RWPE1 (cell line): Measurements from ENCODE around the gene NOX5.

Experiments used
- CTCF ChIA-PET: fragments of 350-600 bp; sonication (Branson Sonifier 250); formaldehyde crosslinking; extraction: SDS; loops from one replicate; lab custom pipeline; 2021; lab: Yijun Ruan, JAX
- POLR2A ChIA-PET: fragments of 400-600 bp; formaldehyde crosslinking; extraction: SDS; loops from one replicate; lab custom pipeline; 2020; ENCODE audit warnings: antibody characterized with exemption; ENCODE audit not compliant: low non-redundant PET; lab: Yijun Ruan, JAX
- DNase-seq: peaks from one replicate; pipeline ENCODE4 v3.0.0; 2012; ENCODE audit warnings: low spot score
- H3K27ac ChIP-seq: fragments of 450-650 bp; 2 replicates; pipeline ENCODE4 v1.5.1; 2017
- CTCF ChIP-seq: fragments of 450-650 bp; conservative IDR thresholded peaks from 2 replicates; pipeline ENCODE4 v1.5.1; 2017; ENCODE audit warnings: low read depth, mild to moderate bottlenecking

The NOX5 gene

DNA sequence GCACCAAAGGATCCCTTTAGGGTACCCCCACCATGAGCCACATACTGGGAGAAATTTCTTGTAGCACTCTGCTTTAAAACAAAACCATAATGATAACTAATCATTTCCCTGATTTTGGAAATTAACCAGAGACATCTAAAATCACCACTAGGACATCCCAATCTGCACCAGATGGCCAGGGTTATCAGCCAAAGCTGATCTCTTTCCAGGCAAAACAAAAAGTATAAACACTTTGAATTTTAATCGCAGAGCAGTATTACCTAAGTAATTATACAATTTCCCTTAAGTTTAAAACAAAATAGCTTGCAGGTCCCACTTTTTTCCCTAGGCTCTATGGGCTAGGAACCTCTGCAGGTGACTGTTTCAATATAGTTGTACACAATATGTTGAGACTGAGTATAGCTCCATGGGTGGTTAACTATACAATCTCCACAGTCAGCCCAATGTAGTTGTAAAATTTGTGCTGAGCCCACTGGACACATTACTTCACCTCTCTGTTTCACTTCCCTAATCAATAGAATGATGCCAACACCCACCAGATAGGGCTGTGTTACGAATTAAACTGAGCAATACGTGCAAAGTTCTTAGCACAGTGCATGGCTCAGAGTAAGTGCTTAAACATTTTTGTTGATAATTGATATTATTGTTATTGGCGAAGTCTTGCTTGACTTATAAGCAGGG is 629 bp upstream of the NOX5 start:
- ChIA-PET POLR2A (no interaction called here), CTCF (no interaction called here)
- DNase-seq, result no peak
- no peak for TF ChIP-seq CTCF
- H3K27ac ChIP-seq, result no peak overlapping the region

DNA sequence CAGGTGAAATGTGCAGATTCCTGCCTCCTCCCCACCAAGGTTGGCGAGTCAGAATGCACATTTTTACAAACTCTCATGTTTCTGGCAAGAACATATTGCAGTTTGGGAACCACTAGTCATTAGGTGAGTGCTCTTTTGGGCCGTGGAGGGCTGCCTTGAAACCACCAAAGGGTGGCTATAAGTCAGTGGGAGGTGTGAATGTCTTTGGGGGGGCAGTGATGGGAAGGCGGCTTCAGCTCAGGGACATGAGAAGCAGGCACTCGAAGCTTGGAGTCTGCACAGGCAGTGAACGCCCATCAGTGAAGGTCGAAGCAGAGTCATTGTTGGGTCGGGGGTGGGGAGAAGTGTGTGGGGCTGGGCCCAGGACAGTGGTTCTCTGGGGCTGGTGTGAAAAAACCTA is 1.1 kb downstream of the NOX5 start:
- H3K27ac ChIP-seq, result no peak overlapping the region
- no peak for DNase-seq
- POLR2A ChIA-PET, result no interaction called here
- TF ChIP-seq CTCF, result no peak
- CTCF ChIA-PET, result no interaction called here

- DNase-seq, result no peak
- ChIA-PET POLR2A (no interaction called here), CTCF (no interaction called here)
- H3K27ac ChIP-seq, result no peak overlapping the region
- TF ChIP-seq CTCF, result no peak
These were observed 1.6 kb downstream of the NOX5 start for GRCh38 chr15:69016021-69016595.

DNA sequence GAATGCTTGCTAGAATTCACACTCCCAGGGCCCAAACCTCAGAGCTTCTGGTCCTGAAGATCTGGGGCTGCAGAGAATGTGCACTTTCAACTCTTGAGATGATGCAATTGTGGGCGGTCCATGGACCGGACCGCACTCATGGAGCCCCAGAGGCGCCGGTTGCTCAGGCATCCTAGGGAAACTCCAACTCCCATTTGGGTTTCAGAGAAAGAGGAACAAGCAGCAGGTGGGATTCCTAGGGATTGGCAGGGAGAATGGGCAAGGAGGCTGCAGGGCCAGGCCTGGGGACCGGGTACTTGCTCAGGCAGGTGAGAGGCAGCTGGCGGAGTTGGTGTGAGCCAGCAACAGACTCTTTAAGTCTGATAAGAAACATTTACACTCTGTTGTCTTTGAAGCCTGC is 3.5 kb downstream of the NOX5 start:
- no peak overlapping the region for H3K27ac ChIP-seq
- POLR2A ChIA-PET, result no interaction called here
- TF ChIP-seq CTCF, result no peak
- DNase-seq, result no peak
- CTCF ChIA-PET, result no interaction called here

GRCh38 chr15:69018951-69019350 is 4.5 kb downstream of the NOX5 start:
- POLR2A ChIA-PET, result no interaction called here
- TF ChIP-seq CTCF, result no peak
- CTCF ChIA-PET, result no interaction called here
- no peak overlapping the region for H3K27ac ChIP-seq
- DNase-seq, result no peak

- CTCF ChIA-PET, result interaction anchor here (0.7 kb wide), 1 partner anchor 12 kb away, joined by 4 read pairs; no protein-coding TSS in a partner anchor
- POLR2A ChIA-PET, result no interaction called here
- TF ChIP-seq CTCF, result no peak
- H3K27ac ChIP-seq, result no peak overlapping the region
- DNase-seq, result no peak
These were observed 7.4 kb downstream of the NOX5 start for GRCh38 chr15:69021895-69022294.
